GM12878 (cell line): Measurements from ENCODE around the gene HMGXB3. TPM values are rescaled to one million over a fixed set of nuclear protein-coding genes. Genes with fewer than 3 reads are reported as not detected.

Experiments
- ATAC-seq: fragments of 200-7000 bp; cut with Tn5 transposase; 3 replicates; pipeline ENCODE4 v1.9.1; 2020; ENCODE audit warnings: mild to moderate bottlenecking, moderate library complexity
- BruUV-seq: library from RNA; stranded (reverse); fragments of 400-500 nt; replicated peaks from 2 replicates; lab custom pipeline; 2021; lab: Mats Ljungman, UMichigan
- CTCF ChIA-PET: fragments of 300-600 bp; sonication (Branson Sonifier 250); formaldehyde crosslinking; extraction: SDS; loops from one replicate; lab custom pipeline; 2021; ENCODE audit warnings: inconsistent platforms; lab: Yijun Ruan, JAX
- POLR2A ChIA-PET: fragments of 350-600 bp; formaldehyde crosslinking; extraction: SDS; loops from one replicate; lab custom pipeline; 2021; ENCODE audit warnings: inconsistent platforms; lab: Charles Lee
- RAD21 ChIA-PET: fragments of 300-600 bp; sonication (Branson Sonifier 250); formaldehyde crosslinking; loops from one replicate; lab custom pipeline; 2023; ENCODE audit warnings: antibody characterized with exemption; ENCODE audit not compliant: unreplicated experiment; lab: Charles Lee
- SMC1A ChIA-PET: fragments of 300-600 bp; sonication (Branson Sonifier 250); formaldehyde crosslinking; loops from one replicate; lab custom pipeline; 2023; ENCODE audit not compliant: unreplicated experiment, uncharacterized antibody; lab: Charles Lee
- DNase-seq: peaks from one replicate; pipeline ENCODE4 v3.0.0-alpha.2; 2011; ENCODE audit warnings: low read depth, low spot score
- FAIRE-seq: peaks from 3 replicates; lab custom pipeline; 2011; peaks lifted over from hg19 to GRCh38; lab: Jason Lieb, UNC
- H2AFZ ChIP-seq: 2 replicates; pipeline ENCODE4 v1.6.0; 2011; ENCODE audit warnings: low read depth, low read length, control low read depth; ENCODE audit not compliant: control insufficient read depth
- H3K27ac ChIP-seq: 2 replicates; pipeline ENCODE4 v1.5.1; 2011; ENCODE audit warnings: control low read depth; ENCODE audit not compliant: control insufficient read depth, insufficient read depth
- H3K27me3 ChIP-seq, 2 experiments: replicated peaks in 1 of 2; 2 replicates each; pipeline versions ENCODE4 v1.6.0 to v1.6.1; 2011; ENCODE audit warnings: low read length in 1 of 2; ENCODE audit not compliant: control insufficient read depth in 2 of 2, insufficient read depth in 2 of 2
- H3K36me3 ChIP-seq, 2 experiments: 2 replicates each; pipeline ENCODE4 v1.5.1; 2011; ENCODE audit warnings: low read length in 1 of 2; ENCODE audit not compliant: control insufficient read depth in 2 of 2, insufficient read depth in 2 of 2
- H3K4me1 ChIP-seq: 2 replicates; pipeline ENCODE4 v1.6.1; 2011; ENCODE audit warnings: mild to moderate bottlenecking, low read length, moderate library complexity, mixed read lengths; ENCODE audit not compliant: control insufficient read depth, insufficient read depth
- H3K4me2 ChIP-seq: 2 replicates; pipeline ENCODE4 v1.6.0; 2011; ENCODE audit warnings: control low read depth; ENCODE audit not compliant: control insufficient read depth, insufficient read depth
- H3K4me3 ChIP-seq: fragments of 200-600 bp; sonication (generic); 2 replicates; pipeline ENCODE4 v1.5.1; 2016
- H3K79me2 ChIP-seq: 2 replicates; pipeline ENCODE4 v1.6.0; 2011; ENCODE audit warnings: low read length; ENCODE audit not compliant: control insufficient read depth, insufficient read depth
- H3K9ac ChIP-seq: 2 replicates; pipeline ENCODE4 v1.8.0; 2011; ENCODE audit warnings: low read length, control low read depth, mixed read lengths; ENCODE audit not compliant: control insufficient read depth, insufficient read depth
- H3K9me3 ChIP-seq: replicated peaks from 3 replicates; pipeline ENCODE4 v1.5.1; 2011; ENCODE audit warnings: mild to moderate bottlenecking, low read length; ENCODE audit not compliant: control insufficient read depth, insufficient read depth
- H4K20me1 ChIP-seq: 2 replicates; pipeline ENCODE4 v1.6.0; 2011; ENCODE audit not compliant: control insufficient read depth, insufficient read depth
- ASH2L ChIP-seq: fragments of 300-600, 200-600 bp; sonication (generic); IDR thresholded peaks from 2 replicates; pipeline ENCODE4 v1.6.1; 2017; ENCODE audit warnings: low read depth, mild to moderate bottlenecking, borderline replicate concordance
- BACH1 ChIP-seq: fragments of 450-650 bp; IDR thresholded peaks from 2 replicates; pipeline ENCODE4 v1.6.1; 2017; ENCODE audit warnings: mild to moderate bottlenecking, borderline replicate concordance
- BRCA1 ChIP-seq: IDR thresholded peaks from 2 replicates; pipeline ENCODE4 v1.6.1; 2011; ENCODE audit warnings: low read depth, low read length, improper control_type of control experiment
- E2F8 ChIP-seq: fragments of 450-650 bp; IDR thresholded peaks from 2 replicates; pipeline ENCODE4 v1.6.1; 2018; ENCODE audit warnings: mild to moderate bottlenecking, low read depth, moderate library complexity; ENCODE audit not compliant: partially characterized antibody
- FOS ChIP-seq: IDR thresholded peaks from 3 replicates; pipeline ENCODE4 v1.6.1; 2011; ENCODE audit warnings: borderline replicate concordance; ENCODE audit not compliant: insufficient read length; ENCODE audit errors: extremely low read depth
- KAT2A ChIP-seq: conservative IDR thresholded peaks from 2 replicates; pipeline ENCODE4 v1.6.1; 2011; ENCODE audit warnings: low read depth, low read length; ENCODE audit not compliant: control insufficient read depth
- MEF2B ChIP-seq: fragments of 450-650 bp; IDR thresholded peaks from 2 replicates; pipeline ENCODE4 v1.6.1; 2018; ENCODE audit warnings: mild to moderate bottlenecking, moderate library complexity; ENCODE audit not compliant: partially characterized antibody, poor library complexity, severe bottlenecking
- NR2C1 ChIP-seq: fragments of 450-650 bp; IDR thresholded peaks from 2 replicates; pipeline ENCODE4 v1.6.1; 2017; ENCODE audit warnings: antibody characterized with exemption, mild to moderate bottlenecking, moderate library complexity
- NR2F1 ChIP-seq: fragments of 450-650 bp; conservative IDR thresholded peaks from 2 replicates; pipeline ENCODE4 v1.6.1; 2017; ENCODE audit warnings: mild to moderate bottlenecking
- NRF1 ChIP-seq: conservative IDR thresholded peaks from 2 replicates; pipeline ENCODE4 v1.6.1; 2011; ENCODE audit warnings: mild to moderate bottlenecking, low read depth, low read length, improper control_type of control experiment
- PAX5 ChIP-seq: IDR thresholded peaks from 2 replicates; pipeline ENCODE4 v1.6.1; 2011; ENCODE audit warnings: low read depth, low read length, borderline replicate concordance
- SMC3 ChIP-seq: IDR thresholded peaks from 2 replicates; pipeline ENCODE4 v1.6.1; 2011; ENCODE audit warnings: low read length, improper control_type of control experiment, borderline replicate concordance
- ZNF207 ChIP-seq: fragments of 450-650 bp; IDR thresholded peaks from 2 replicates; pipeline ENCODE4 v1.6.1; 2014; ENCODE audit warnings: antibody characterized with exemption, mild to moderate bottlenecking, borderline replicate concordance
- ZZZ3 ChIP-seq: IDR thresholded peaks from 2 replicates; pipeline ENCODE4 v1.6.1; 2011; ENCODE audit warnings: low read depth; ENCODE audit not compliant: control insufficient read depth, insufficient read length
- WGBS: methylation state at CpG from one replicate; pipeline ENCODE4 v1.1.6; 2016; ENCODE audit warnings: low lambda C conversion rate; ENCODE audit not compliant: insufficient replicate concordance, insufficient coverage; ENCODE audit errors: missing lambda C conversion rate; 5-methylcytosine and 5-hydroxymethylcytosine counted together
- in situ Hi-C: fragments of 300-500 bp; cut with MboI; formaldehyde crosslinking; loops from 9 replicates; pipeline ENCODE4 v1.14.3; 2018; ENCODE audit warnings: mixed read lengths
- intact Hi-C: fragments of 100-400 bp; cut with micrococcal nuclease; formaldehyde crosslinking; loops from one replicate; pipeline ENCODE4 v1.14.2; 2022; ENCODE audit not compliant: unreplicated experiment
- polyA plus RNA-seq, 11 experiments: library from polyadenylated mRNA; depleted of rRNA in 4 of 11; unstranded in 6 of 11; stranded (reverse) in 5 of 11; fragments of >200 nt; fragmentation: Nextera tagmentation in 4 of 11; fragmentation: Illumina TruSeq in 1 of 11; extraction: Ambion mirVana in 4 of 11; extraction: Trizol in 1 of 11; gene quantifications; 1 replicate in 1 of 11; 2 replicates in 10 of 11; pipeline versions ENCODE4 v1.2.1 to v1.2.3, GENCODE V29; 2011 to 2016; ENCODE audit warnings: inconsistent platforms in 2 of 11, missing spikeins in 2 of 11, low read depth in 1 of 11
- total RNA-seq, 4 experiments: library from RNA; depleted of rRNA in 3 of 4; stranded (reverse); fragments of >200 nt in 3 of 4; fragmentation: Illumina TruSeq in 1 of 4; extraction: Trizol in 1 of 4; gene quantifications; 2 replicates each; pipeline versions ENCODE4 v1.2.1 to v1.2.3, GENCODE V29; 2013 to 2021
- TF ChIP-seq, protein P1 (sequence below): fragments of 450-650 bp; formaldehyde crosslinking; IDR thresholded peaks from 2 replicates; pipeline ENCODE4 v1.5.0; 2022; ENCODE audit warnings: mild to moderate bottlenecking, missing genetic modification characterization

HMGXB3 gene
- total and polyA plus RNA-seq, 10 of the 15 experiments (the other 5 are each of a cell fraction or from before 2014, with no cell fraction given): 1.00 to 42.2 (median 28.1) TPM

- Histone ChIP-seq H3K79me2 (no peaks in the 10 kb centered on the region), H2AFZ (no peak overlapping the region), H3K36me3 (no peaks in the 10 kb centered on the region; a peak in 1 of 4 replicates), H3K4me3 (no peak overlapping the region), H3K9me3 (no peaks in the 10 kb centered on the region), H3K4me2 (no peak overlapping the region), H3K27ac (no peak overlapping the region), H3K27me3 (no peaks in the 10 kb centered on the region), H3K9ac (no peak overlapping the region), H4K20me1 (no peaks in the 10 kb centered on the region), H3K4me1 (no peaks in the 10 kb centered on the region)
- in situ Hi-C loops (no loop called here), intact Hi-C loops (no loop called here)
- RAD21 ChIA-PET: interaction anchor here (1.4 kb wide), 1 partner anchor 147 kb away, joined by 5 read pairs; no protein-coding TSS in a partner anchor
- TF ChIP-seq FOS (no peak), MEF2B (no peak), ASH2L (no peak), BACH1 (no peak), E2F8 (no peak), ZNF207 (no peak), KAT2A (no peak), ZZZ3 (no peak), NRF1 (no peak), PAX5 (no peak), SMC3 (no peak), NR2F1 (no peak), NR2C1 (no peak), BRCA1 (no peak)
- TF ChIP-seq, protein P1, sequence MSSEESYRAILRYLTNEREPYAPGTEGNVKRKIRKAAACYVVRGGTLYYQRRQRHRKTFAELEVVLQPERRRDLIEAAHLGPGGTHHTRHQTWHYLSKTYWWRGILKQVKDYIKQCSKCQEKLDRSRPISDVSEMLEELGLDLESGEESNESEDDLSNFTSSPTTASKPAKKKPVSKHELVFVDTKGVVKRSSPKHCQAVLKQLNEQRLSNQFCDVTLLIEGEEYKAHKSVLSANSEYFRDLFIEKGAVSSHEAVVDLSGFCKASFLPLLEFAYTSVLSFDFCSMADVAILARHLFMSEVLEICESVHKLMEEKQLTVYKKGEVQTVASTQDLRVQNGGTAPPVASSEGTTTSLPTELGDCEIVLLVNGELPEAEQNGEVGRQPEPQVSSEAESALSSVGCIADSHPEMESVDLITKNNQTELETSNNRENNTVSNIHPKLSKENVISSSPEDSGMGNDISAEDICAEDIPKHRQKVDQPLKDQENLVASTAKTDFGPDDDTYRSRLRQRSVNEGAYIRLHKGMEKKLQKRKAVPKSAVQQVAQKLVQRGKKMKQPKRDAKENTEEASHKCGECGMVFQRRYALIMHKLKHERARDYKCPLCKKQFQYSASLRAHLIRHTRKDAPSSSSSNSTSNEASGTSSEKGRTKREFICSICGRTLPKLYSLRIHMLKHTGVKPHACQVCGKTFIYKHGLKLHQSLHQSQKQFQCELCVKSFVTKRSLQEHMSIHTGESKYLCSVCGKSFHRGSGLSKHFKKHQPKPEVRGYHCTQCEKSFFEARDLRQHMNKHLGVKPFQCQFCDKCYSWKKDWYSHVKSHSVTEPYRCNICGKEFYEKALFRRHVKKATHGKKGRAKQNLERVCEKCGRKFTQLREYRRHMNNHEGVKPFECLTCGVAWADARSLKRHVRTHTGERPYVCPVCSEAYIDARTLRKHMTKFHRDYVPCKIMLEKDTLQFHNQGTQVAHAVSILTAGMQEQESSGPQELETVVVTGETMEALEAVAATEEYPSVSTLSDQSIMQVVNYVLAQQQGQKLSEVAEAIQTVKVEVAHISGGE (CRISPR knock-in tag): no peak
- POLR2A ChIA-PET: no interaction called here
- no peak for ATAC-seq
- SMC1A ChIA-PET: interaction anchor here (0.8 to 1.6 kb wide), 4 partner anchors 9 to 34 kb away, joined by 3 read pairs; no protein-coding TSS in a partner anchor
- no peak for DNase-seq
- no peak for FAIRE-seq
- BruUV-seq: no TSS peak
- WGBS: 82% methylated on average over 3 of the region's 3 CpGs
- CTCF ChIA-PET: interaction anchor here (1.0 to 2.2 kb wide), 6 partner anchors 9 to 129 kb away, joined by 3 to 19 read pairs (median 6); no protein-coding TSS in a partner anchor
These were observed 19.3 kb upstream of the HMGXB3 start for GRCh38 chr5:149981206-149981605.
